NB4 (cell line): ENCODE data around the gene GOLGA7B.

Experiments
- TF ChIP-seq, protein P1 (sequence below): IDR thresholded peaks from 2 replicates; pipeline ENCODE4 v1.6.1; 2011; ENCODE audit warnings: low read depth, low read length
- TF ChIP-seq, protein P2 (sequence below): IDR thresholded peaks from one replicate; pipeline ENCODE4 v1.5.1; 2012; ENCODE audit warnings: low read depth, low read length

DNA sequence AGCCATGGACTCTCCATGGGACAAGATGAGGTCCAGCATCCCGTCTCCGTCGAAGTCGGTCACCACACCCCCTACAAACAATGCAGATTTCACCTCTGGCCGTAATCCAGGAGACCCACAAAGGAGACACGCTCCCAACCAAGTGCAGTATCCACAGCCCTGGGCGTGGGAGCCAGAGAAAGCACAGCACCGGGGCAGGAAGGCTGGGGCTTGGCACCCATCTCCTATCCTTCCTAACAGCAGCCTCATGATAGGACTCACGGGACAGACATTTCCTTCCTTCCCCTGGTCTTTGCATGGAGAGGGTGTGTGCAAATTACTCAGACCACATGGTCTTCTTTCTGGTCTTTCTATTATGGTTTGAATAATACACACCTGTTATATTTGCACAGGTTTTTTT is 46.3 kb downstream of the GOLGA7B start:
- TF ChIP-seq, protein P1, sequence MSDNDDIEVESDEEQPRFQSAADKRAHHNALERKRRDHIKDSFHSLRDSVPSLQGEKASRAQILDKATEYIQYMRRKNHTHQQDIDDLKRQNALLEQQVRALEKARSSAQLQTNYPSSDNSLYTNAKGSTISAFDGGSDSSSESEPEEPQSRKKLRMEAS: no peak
- TF ChIP-seq, protein P2, sequence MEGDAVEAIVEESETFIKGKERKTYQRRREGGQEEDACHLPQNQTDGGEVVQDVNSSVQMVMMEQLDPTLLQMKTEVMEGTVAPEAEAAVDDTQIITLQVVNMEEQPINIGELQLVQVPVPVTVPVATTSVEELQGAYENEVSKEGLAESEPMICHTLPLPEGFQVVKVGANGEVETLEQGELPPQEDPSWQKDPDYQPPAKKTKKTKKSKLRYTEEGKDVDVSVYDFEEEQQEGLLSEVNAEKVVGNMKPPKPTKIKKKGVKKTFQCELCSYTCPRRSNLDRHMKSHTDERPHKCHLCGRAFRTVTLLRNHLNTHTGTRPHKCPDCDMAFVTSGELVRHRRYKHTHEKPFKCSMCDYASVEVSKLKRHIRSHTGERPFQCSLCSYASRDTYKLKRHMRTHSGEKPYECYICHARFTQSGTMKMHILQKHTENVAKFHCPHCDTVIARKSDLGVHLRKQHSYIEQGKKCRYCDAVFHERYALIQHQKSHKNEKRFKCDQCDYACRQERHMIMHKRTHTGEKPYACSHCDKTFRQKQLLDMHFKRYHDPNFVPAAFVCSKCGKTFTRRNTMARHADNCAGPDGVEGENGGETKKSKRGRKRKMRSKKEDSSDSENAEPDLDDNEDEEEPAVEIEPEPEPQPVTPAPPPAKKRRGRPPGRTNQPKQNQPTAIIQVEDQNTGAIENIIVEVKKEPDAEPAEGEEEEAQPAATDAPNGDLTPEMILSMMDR: no peak
